ENCODE results near the gene KCNK7.

KCNK7 gene

DNA sequence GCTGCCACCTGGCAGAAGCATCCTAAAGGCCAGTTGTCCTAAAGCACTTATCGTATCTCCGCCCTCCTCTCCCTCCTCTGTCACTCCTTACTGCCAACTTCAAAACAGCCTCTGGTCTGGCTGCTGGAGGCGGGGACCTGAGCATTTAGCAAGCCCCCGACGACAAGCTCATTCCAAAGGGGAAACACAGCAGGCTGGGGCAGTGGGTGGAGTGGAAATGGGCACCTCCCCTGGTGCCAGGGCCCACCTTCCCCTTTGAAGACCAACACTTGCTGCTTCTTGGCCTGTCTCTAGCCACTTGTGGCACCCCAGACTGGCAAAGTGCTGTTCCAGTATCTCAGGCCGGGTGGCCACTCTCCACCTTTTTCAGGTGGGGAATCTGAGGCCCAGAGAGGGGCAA, 14.8 kb upstream of the KCNK7 start:
- no peak for DNase-seq

DNA sequence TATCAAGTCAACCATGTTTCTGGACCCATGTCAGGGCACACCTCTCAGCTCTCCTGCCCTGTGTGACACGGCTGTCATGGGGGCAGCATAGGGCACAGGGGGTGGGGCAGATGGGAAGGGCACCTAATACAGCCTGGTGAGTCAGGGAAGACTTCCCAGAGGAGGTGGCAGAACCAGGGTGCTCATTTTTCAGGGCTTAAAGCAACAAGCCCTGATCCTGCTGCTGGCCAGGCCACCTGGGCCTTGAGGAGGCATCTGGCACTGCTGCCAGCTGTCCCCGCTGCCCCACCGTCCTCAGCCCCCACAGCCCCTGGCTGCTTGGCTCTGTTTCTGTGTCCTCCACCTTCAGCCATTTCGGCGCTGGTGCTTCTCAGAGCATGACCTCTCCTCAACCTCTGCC, 14.1 kb upstream of the KCNK7 start:
- no peak for DNase-seq

DNA sequence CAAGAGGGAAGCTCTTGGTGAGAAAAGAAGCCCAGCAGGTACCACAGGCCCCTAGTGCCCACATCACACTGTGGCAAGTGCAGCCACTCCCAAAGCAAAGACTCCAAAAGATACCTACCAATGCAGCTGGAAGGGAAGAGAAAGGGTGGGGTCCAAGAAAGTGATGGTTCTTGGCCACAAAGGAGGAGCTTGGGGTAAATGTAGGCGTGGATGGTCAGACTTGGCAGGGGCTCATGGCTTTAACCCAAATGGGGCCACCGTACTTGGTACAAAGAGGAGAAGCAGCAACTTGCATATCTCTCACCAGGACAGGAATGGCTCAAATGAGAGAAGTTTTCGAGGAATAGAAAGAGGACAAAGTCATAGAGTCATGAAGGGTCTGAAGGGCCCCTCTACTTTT, 13.6 kb upstream of the KCNK7 start:
- DNase-seq = no peak

DNA sequence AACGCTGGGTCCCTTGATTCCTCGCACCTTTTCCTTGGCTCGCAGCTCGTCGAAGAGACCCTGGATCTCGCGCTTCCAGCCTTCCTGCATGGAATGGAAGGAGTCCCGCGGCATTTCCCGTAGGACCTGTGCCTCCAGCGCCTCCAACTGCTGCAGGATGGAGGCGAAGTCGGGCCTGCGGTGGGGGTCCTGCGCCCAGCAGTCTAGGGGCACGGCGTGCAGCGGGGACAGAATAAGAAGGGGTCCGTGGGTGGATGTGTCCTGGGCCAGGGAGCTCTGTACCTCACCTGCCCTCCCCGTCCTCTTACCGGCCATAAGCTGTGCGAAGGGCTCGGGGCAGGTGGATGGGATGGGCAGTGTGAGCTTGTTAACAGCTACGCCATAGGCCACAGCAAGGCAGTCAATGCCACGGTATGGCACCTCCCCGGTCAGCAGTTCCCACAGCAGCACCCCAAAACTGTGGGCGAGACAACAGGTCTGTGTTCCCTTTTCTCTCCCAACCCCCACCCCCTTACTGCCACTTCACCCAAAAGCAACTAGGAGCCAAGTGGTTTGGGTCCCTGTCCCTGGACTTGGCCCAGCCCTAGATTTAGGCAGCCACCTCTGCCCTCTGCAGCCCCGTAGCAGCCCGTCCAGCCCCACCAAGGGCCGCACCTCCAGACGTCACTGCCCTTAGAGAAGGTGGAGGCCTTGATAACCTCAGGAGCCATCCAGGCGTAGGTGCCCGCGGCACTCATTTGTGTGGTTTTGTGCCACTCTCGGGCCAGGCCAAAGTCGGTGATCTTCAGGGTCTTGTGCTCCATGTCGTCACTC, 12.2 kb upstream of the KCNK7 start:
- DNase-seq = no peak

DNA sequence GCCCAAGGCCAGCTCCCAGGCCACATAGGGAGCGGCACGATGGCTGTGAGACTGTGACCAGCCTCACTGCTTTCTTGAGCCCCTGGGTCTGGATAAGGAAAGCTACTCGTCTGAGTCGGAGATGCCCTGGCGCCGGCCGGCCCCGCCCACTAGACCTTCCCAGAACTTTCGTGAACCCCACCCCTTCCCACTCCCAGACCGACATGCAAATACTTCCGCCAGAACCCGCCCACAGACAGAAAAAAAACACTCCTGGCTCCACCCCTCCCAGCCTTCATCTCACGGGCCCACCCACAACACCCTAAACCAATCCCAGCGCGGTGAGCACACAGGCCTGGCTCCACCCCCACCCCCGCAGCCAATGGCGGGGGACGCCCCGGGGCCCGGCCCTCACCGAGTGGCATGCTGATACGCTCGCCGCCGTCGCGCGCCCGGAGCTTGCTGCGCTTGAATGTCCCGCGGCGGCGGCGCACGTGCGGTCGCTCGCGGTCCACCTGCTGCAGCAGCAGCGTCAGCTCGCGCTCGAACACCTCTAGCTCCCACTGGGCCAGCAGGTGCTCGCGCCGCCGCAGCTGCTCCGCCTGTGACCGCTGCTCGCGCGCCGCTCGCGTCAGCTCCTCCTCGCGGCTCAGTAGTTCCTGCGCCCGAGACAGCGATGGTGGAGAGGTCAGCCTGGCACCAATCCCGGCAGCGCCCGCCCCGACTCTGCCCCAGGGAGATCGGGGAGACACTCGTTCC, 11.4 kb upstream of the KCNK7 start:
- DNase-seq = peak; percentile 68 to 95

DNA sequence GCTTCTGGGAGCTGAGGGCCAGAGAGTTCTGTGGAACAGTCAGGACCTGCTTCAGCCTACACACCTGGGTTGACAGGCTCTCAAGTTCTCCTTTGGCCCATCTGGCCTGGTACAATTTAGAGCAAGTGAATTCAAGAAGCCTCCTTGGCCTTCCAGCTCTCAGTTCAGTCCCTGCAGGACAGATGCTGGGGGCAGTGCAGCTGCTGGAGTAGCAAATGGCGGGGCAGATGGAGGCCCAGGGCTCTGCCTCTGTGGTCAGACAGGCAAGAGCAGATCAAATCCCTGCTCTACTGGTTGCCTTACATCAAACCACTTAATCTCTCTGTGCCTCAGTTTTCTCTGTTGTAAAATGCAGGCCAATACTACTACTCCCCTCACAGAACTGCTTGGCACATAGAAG, 8.7 kb upstream of the KCNK7 start:
- DNase-seq = no peak

DNA sequence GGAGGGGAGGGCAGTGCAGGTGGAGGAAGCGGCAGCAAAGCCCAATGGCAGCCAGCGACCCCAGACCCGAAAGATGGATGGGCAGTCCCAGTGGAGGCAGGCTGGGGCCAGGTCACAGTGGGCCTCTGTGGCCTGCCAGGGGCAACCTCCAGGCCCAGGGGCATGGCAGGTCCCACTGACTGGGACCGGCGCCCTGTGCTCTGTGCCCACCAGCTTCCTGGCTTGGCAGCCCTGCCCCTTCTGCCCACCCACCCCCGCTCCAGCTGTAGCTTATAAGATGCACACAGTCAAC, 4.3 kb upstream of the KCNK7 start:
- no peak for DNase-seq

DNA sequence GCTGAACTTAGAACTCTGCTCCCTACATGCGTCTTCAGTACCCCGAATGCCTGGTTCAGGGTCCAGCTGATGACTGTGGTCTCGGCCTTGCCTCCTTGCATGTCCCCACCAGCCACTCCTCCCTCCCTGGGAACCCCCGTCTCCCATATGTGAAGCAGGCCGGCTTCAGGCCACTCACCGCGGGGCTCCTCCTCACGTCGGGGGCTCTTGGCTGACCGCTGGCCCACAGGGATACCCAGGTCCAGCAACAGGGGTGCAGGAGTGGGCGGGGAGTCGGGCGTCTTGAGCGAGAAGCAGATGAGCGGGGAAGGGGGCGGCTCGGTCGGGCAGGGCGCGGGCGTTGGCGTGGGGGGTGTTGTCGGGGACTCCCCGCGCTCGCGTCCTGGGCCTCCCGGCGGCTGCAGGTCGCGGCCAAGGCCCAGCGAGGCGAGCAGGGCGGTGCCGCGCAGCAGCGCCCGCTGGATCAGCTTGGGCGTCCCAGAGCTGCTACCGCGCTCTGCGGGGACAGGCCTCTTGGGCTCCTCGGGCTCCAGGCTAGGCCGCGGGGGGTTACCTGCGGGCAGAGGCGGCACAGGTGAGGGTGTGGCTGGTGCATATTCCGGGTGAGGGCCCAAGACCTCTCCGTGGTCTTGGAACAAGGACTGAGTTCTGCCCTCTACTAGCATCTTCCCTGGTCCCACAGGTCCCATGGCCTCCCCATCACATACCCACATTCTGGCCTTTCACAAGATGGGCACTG, 3.8 kb upstream of the KCNK7 start:
- no peak for DNase-seq

DNA sequence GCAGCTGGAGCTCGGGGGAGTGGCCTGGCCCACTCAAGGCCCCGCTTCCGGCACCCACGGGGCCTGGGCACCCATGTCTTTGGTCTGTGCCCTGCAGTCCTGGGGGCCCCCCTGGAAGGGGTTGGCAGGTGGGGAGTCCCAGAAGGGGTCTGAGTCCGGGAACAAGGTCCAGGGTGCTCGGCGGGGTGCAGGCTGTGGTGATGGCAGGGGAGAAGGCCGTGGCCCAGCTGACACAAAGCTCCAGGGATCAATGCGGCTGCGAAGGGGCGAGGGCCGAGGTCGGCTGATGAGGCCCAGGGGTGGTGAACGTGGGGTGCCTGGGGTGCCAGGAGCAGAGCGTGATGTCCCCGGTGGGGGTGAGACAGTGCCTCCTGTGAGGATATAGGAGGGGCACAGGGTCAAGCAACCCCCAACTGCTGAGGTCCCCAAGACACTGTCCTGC, 2.7 kb upstream of the KCNK7 start:
- DNase-seq = no peak

DNA sequence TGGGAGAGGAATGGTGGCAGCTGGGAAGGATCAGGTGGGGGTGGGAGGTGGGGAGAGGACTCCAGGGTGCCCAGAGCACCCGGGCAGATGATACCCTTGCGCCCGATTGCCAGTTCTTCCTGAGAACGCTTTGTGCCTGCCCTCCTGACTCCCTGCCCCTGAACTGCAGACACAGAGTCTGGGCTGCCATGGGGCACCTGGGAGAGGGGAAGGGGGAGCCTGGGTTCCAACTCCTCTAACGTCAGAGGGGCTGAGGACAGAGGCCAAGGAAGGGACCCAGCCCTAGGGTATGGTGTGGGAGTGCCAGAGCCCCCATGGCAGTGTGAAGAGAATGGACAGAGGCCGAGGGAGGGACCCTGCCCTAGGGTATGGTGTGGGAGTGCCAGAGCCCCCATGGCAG, 920 bp upstream of the KCNK7 start:
- DNase-seq = no peak

DNA sequence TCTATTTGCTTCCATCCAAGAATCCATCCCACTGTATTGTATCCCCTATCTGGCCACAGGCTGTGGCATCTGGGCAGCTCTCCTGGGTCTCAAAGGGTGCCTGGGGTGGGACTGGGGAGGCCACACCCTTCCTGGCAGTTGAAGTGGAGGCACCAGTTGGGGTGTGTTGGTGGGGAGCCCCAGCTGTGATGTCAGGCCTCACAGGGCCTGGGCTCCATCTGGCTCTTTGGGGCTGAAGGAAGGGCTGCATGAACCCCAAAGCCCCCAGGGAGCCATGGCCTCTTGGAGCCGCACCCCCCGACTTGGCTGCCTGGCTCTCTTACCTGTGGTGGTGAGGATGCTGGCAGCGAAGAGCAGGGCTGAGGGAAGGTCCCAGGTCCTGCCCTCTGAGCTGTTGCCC, 469 bp downstream of the KCNK7 start:
- DNase-seq = no peak

DNA sequence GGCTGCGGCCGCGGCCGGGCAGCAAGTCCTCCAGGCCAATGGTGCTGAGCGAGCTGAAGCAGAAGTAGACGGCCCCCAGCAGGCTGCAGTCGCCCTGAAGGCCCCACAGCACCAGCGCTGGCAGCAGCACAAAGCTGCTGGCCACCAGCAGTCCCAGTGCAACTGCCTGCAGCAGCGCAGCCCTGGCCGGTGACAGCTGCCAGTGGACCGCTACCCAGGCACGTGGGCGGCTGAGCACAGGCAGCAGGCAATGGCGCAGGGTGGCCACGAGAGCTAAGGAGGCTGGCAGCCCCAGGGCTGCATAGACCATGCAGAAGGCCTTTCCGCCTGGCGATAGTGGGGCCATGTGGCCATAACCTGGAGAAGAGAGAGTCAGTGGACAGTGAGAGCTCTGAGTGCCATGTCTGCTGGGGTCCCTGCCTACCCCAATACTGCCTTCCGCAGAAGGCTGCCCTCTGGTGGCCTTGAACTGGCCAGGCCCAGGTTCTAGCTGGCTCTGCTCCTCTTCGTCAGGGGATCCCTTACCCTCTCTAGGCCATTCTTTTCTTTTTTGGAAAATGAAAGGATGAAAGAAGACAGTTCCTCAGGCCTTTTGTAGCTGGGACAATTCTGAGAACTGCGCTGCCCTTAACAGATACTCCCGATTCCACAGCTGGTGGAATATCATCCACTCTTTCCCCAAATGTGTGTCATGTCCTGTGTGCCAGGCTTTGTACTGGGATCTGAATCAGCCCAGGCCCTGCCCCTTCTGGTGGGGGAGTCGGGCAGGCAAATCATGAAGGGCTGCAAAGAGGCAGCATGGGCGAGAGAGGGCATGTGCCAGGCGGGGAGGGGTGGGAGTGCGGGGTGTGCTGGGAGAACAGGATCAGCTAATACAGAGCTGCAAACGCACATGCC, 1.8 kb downstream of the KCNK7 start:
- no peak for DNase-seq

DNA sequence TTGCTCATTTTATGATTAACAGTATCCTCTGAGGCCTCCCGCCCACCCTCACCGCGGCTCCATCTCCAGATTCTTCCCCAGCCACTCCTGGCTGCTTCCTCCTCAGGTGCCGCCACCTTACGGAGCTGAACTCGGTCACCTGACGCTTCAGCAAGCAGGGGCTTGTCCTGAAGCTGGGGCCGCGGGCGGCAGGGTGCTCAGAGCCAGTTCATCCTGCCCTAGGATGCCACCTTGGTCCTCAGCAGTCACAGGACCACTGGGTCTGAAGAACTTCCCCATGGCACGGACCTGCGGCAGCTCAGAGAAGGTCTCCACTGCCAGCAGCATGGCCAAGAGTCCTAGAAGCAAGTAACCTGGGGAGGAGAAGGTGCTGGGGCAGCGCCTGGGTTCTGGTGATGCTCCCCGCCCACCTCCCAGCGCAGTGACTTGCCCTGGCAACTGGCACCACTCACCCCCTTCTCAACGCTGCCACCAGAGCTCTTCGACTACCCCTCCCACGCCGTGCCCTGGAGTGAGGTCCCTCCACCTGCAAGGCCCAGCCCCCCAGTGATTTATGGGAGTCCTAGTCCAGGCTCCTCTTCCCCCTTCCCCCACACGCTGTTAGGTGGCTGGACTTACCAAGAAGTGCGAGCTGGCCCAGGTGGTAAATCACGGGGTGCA, 2.6 kb downstream of the KCNK7 start:
- no peak for DNase-seq

DNA sequence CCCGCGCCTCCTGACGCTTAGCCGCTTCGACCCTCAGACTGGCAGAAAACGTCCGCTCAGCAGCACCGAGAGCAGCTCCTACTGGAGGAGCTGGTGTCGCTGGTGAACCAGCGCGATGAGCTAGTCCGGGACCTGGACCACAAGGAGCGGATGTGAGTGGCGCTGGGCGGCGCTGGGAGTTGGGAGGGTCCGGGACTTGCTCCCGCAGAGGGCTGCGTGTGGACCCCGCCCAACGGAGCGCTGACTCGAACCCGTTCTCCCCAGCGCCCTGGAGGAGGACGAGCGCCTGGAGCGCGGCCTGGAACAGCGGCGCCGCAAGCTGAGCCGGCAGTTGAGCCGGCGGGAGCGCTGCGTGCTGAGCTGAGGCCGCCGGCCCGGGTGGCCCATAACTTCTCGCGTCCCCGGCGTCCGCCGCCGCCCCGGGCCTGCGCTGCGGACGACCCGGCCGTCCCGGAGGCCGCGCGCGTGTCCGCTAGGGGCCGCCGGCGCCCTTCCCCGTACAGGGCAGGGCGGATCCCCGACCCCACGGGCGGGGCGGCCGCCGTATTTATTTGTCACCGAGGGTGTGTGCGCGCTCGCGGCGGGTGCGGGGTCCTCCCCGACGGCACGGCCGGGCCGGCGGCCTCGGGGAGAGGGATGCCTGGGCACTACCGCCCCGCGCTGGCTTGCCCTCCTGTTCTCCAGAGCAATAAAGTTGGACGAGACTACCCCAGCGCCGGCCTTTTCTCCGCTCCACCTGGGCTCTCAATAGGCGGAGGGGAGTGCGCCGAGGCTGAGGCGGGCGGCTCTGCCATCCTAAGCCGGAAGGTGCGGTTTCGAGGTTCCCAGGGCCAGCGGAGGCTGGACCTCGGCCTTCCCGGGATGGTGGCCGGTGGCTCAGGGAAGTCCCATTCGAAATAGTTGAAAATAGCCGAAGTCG, 3.4 kb downstream of the KCNK7 start:
- no peak for DNase-seq

DNA sequence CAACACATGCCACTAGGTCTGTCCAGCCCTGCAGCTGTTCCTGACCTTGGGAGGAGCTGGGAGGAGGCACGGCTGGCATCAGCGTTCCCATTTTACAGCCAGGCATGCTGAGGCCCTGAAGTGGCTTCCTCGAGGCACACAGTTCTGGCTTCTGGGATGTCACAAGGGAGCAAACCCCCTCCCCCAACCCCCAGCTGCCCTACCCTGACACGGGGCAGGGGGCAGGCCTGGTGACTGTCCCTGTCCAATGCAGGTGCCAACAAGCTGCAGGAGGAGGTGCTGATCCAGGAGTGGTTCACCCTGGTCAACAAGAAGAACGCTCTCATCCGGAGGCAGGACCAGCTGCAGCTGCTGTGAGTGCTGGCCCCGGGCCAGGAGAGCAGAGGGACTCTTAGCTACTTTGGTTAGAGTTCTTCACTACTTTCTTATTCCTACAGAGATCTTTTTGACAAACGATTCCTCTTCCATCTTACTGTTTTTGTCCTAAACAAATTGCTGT, 5.3 kb downstream of the KCNK7 start:
- no peak for DNase-seq

DNA sequence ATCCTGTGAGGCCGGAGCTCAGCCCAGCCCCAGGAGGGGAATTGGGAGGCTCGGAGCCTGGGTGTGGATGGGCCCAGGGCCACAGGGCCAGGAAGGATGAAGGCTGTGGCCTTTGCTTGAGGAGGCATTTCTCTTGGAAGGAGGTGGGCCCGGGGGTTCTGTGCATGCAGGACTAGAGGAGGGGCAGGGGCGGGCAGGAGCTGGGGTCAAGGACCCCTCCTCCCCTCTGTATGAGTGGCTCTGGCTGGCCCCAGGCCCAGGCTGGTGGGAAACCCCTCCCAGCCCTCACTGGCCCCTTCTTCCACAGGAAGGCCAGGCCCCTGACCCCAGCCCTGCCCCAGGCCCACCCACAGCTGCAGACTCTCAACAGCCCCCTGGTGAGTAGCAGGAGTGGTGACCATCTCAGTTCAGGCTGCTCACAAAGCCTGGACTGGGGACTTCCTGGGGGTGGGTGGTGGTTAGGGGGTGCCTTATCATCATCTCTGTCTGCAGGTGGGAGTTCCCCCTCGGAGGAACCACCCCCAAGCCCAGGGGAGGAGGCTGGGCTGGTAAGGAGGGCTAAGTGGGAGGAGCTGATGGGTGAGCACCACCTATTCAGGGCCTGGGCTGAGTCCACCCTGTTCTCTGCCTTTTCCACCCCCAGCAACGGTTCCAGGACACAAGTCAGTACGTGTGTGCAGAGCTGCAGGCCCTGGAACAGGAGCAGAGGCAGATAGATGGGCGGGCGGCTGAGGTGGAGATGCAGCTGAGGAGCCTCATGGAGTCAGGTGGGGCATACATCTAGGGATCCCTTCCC, 6.0 kb downstream of the KCNK7 start:
- no peak for DNase-seq

DNA sequence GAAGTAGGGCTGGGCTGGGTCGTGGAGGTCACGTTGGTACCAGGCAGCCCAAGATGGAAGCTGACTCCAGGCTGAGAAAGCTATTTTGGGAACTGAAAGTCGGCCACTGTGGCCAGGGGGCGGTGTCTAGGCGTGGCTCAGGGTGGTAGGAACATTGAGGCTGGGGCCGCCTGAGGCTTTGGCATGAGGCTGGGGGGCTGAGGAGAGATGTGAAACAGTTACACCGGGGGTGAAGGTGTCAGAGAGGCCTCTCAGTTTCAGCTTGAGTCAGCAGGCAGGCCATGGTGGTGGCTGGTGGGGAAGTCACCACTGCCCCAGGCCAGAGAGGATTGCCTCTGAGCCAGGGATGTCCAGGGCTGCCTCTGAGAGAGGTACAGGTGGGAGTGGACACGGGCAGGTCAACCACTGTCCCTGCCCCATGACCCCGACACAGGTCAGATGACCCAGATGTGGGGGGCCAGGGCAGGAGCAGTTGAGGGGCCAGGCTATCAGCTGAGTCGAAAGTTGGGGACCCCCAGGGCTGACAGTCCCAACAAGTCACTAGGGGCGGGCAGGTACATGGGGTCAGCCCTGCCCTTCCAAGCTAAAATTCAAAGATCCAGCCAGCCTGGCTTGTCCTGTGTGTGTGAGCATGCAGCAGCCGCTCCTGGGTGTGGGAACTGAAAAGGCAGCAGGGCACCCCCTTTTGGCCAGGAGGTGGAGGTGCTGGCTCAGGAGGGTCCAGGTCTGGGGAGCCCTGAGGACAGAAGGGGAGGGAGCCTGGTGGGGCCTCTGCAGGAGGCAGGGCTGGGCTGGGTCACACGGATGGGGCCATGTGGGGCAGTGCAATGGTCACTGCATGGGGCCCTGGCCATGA, 7.2 kb downstream of the KCNK7 start:
- no peak for DNase-seq

DNA sequence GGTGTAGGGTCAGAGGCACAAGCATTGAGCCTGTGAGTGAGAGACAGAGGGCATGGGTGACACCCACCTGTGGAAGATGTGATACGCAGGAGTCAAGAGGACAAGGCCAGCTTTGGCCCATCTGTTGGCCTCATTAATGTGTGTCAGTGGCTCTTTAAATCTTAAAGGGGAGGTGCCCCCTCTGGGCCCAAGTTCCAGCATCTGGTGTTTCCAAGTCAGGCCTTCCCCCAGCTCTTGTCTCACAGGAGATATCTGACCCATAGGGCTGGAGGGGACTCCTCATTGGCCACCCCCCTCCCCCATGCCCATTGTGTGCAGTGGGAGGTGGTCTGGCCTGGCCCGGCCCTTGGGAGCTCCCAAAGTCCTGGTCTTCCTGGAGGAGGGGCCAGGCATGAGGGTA, 8.9 kb downstream of the KCNK7 start:
- DNase-seq = no peak

DNA sequence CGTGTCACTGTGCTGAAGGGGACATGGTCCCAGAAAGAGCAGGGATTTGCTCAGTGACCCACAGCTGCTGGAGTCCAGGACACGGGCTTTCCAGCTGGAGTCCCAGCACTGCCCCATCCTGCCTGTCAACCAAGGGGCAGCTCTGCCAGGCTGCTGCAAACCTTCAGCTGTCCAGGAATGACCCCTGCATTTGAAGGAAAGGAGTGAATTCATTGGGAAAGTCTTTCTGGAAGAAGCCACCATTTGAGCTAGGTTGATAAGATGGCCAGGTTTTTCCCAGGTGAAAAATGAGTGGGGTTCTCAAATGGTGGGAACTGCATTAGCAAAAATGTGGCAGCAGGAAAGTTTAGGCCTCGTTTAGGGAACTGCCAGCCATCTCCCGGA, 9.4 kb downstream of the KCNK7 start:
- no peak for DNase-seq

Measured in cerebellar nuclear complex (tissue), 1 donor.